GM18519 (cell line): Measurements from ENCODE around the gene SCAF8.
"Not testable (repeated sequence)": the region's sequence is repeated elsewhere in the genome, so short reads cannot be mapped to it uniquely, and the experiment has no call there.

Experiments
- ATAC-seq: cut with Tn5 transposase; IDR thresholded peaks from one replicate; pipeline ENCODE4 v1.9.1; 2021; ENCODE audit warnings: mild to moderate bottlenecking, moderate library complexity; ENCODE audit not compliant: unreplicated experiment, low FRiP score

SCAF8 gene

DNA sequence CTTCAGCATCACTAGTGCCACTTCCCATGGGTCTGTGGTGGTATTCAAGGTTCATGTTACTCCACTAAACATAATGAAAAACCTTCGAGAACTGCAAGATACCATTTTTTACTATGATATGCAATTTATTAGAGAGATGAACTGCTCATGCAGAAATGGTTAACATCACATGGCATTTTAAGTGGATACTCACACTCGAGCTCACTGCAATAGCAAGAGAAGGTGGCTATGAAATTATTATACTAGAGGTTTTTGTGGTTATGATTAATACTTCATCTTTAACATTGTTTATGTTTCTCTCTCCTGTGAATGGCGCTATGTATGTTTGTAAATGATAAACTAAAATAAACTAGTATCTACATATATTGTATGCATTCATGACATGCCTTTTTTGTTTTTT is 35.1 kb downstream of the SCAF8 start:
- ATAC-seq: no peak

DNA sequence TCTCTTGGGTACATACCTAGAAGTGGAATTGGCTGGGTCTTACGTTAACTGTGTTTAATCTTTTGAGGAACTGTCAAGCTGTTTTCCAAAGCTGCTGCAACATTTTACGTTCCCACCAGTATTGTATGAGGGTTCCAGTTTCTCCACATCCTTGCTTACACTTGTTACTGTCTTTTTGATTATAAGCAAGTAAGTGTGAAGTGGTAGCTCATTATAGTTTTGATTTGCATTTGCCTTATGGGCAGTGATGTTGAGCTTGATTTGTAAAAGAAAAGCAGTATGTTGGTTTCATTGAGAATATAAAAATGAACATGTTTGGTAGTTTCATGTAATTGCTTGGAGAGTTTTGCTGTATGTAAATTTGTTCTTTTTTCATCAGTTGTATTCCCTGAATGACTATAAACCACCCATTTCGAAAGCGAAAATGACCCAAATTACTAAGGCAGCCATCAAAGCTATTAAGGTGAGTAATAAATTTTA is 40.4 kb downstream of the SCAF8 start:
- ATAC-seq: peak; percentile 98

DNA sequence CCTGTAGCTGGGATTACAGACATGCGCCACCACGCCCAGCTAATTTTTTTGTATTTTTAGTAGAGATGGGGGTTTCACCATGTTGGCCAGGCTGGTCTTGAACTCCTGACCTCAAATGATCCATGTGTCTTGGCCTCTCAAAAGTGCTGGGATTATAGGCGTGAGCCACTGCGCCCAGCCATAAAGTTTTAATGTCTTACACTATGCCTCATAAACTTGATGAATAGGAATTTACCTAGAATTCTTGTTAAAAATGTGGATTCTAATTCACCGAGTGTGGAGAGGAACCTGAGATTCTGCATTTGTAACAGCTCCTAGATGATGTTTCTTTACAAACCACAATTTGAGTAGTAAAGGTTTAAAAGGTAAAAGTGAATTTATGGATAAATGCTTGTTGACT is 45.9 kb downstream of the SCAF8 start:
- not testable (repeated sequence) for ATAC-seq

DNA sequence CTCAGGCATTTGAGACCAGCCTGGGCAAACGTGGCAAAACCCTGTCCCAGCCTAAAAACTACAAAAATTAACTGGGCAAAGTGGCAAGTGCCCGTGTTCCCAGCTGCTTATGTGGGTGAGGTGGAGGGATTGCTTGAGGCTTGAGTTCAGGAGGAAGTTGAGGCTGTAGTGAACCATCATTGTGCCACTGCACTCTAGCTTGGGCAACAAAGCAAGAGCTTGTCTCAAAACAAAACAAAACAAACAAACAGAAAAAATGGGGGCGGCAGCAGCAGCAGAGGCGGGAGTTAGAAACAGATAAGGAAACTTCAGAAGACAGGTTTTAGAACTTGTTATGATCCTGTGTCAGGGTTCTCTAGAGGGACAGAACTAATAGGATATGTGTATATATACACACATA is 49.0 kb downstream of the SCAF8 start:
- ATAC-seq: no peak

DNA sequence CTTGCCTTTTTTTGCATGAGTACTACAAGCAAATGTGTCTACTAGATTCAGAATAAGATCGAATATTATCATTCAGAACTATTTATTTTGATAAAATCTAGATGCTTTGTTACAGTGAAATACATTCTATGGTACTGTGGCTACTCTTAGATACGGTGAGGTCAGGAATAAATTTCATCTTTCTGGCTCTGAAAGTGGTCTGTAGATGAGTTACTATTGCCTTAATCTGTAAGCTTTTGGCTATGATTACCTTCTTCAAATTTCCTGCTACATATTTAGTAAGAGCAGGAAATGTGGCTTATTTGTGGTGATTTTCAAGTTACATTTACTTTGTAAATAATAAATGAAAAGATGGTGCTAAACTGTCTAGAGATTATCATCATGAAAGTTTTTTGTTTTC is 50.0 kb downstream of the SCAF8 start:
- ATAC-seq: no peak

DNA sequence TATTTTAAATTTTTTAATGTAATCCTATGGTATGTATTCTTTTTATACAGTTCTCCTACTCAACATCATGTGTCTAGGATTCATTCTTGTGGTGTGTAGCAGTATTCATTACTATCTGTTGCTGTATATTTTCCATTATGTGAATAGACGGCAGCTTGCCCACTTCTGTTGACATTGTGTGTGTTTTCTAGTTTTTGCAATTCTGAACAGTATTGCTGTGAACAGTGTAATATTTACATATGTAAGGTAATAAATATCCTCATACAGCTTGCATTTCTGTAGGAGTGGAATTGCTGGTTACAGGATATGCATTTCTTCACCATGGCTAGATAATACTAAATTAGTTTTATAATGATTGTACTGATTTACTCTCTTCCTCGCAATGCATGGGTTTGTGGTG is 51.9 kb downstream of the SCAF8 start:
- no peak for ATAC-seq

DNA sequence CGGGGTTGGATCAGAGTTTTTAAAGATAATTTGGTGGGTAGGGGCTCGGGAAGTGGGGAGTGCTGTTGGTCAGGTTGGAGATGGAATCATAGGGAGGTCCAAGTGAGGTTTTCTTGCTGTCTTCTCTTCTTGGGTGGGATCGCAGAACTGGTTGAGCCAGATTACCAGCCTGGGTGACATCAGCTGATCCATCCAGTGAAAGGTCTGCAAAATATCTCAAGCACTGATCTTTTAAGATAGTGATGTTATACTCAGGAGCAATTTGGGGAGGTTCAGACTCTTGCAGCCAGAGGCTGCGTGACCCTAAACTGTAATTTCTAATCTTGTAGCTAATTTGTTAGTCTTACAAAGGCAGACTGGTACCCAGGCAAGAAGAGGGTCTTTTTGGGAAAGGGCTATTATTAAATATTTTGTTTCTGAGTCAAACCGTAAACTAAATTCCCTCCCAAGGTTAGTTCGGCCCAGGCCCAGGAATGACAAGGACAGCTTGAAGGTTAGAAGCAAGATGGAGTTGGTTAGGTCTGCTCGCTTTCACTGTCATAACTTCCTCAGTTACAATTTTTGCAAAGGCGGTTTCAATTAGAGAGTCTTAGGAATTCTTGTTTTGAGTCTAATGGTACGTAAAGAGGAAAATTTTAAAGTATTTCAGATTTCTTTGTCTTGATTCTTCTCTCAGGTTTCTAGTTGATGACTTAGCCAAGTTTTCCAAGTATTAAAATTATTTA is 53.1 kb downstream of the SCAF8 start:
- no peak for ATAC-seq

DNA sequence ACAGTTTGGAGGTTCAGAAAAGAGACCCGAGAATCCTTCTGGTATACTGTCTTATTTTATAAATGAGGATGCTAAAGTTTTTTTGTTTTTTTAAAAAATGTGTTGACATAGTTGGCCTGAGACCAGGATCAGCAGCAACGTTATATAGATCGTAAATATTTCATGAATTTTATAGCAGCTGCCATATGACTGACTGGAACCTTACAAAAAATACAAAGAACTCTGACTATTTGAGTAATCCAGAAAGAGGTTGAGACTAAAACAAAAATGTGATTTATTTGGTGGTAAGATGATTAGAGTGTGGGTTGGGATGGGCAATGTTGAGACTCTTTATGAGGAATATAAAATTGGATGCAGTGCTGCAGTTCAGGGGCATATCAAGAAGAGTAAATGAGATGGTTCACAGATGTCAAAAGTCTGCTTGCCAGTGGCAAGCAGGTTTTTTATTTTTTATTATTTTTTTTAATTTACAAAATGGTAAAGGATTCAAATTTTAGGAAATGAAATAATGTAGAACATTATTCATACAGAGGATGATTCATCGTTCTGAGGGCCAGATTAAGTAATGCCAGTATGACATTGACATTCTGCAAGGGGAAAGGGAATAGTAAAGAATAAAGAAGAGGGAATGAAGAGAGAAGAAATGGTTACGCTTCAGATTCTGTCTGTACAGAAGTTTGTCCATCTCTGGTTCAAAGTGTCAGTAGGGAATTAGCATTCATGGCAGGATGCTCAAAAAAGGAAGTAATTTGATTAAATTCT is 58.5 kb downstream of the SCAF8 start:
- no peak for ATAC-seq

DNA sequence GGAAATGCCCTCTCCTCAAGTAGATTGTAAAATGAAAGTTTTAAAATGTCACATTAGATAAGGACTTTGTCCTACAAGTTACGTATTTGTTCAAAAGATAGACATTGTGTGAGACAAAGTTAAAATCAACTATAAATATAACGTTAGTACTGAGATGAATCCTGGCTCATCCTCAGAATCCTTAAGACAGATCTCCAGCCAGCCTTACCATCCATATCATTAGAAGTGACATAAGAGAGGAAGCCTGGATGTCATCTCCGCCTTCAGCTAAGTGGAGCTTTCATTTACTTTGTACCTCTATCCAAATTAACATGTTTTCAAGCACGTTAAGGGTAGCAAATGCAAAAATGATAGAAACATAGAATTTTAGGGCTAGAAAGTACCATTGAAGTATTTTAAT is 59.1 kb downstream of the SCAF8 start:
- no peak for ATAC-seq

DNA sequence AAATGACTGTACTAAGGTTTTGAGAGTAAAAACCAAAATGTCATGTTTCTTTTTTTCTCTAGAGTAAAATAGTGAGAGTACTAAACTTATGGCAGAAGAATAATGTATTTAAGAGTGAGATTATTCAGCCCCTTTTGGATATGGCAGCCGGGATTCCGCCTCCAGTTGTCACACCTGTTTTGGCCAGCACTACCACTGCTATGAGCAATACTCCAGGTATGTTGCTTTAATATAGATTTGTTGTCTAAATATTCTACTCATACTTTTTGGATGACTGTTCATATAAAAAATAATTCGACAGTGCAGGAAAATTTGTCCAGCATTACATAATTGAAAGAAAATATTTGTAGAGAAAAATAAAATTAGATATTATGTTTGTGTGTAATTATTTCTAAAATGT is 59.5 kb downstream of the SCAF8 start:
- ATAC-seq: no peak

DNA sequence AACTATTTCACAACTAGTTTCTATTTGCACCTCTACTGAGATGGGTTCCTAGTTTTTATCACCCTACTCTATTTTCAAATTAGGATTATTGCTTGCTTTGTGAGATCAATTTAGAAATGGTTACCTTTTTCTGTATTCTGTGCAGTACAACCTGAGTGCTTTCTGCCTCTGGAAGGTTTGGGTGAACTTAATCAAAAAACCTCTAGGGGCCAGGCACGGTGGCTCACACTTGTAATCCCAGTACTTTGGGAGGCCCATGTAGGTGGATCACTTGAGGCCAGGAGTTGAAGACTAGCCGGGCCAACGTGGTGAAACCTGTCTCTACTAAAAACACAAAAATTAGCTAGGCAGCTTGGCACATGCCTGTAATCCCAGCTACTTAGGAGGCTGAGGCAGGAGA is 63.3 kb downstream of the SCAF8 start:
- no peak for ATAC-seq

DNA sequence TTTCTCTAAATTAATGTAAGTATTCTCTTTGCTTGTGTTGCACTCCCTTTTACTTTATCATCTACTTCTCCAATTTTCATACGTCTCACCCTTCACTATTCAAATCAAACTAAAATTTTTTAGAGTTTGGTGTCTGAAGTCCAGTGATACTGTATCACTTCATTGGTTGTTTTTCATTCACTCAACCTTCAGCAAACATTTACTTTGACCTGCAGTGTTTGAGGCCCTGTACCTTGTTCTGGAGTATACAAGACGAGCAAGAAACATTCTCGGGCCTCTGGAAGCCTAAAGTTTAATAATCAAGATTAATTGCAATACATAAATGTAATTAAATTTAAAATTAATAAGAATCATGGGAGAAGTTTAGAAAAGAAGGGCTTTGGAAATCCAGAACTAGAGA is 64.6 kb downstream of the SCAF8 start:
- ATAC-seq: no peak

DNA sequence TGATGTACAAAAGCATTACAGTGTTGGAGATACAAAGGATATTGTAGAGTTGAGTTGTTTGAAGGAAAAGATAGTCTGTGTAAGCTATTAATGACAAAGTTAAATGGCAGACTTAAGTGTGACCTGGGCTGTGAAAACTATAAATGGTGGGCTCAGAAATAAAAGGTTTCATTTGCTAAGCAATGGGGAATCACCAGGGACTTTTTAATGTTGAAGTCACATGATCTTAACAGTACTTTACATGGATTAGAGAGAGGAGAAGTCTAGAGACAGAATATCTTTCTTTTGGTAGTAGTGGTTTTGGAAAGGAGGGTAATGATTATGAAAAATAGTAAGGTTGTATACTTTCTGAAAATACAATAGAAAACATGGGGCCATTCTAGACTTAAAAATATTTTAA is 67.1 kb downstream of the SCAF8 start:
- ATAC-seq: peak; percentile 46

DNA sequence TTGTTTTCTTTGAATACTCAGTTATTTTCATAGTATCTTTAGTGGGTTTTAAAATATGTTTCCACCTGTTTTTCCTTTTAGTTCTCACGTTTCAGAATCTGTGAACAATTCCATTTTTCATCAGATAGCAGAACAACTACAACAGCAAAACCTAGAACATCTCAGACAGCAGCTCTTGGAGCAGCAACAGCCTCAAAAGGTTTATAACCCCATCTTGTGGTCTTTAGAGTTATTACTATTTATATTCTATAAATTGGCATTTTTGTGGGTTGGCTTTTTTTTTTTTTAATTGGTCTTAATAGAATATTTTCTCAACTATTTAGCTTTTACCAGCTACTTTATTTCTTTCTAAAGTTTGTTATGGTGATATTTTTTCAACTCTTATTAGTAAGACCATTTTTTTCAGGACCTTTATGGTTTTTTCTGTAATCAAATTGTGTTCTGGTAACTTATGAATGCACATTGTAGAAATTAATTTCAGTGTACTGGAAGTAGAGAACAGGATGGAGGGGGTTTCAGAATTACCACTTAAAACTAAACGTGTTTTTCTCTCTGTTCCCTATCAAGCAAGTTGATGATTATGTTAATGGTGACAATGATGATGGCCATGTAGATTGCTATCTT is 72.2 kb downstream of the SCAF8 start:
- peak; percentile 50 for ATAC-seq

DNA sequence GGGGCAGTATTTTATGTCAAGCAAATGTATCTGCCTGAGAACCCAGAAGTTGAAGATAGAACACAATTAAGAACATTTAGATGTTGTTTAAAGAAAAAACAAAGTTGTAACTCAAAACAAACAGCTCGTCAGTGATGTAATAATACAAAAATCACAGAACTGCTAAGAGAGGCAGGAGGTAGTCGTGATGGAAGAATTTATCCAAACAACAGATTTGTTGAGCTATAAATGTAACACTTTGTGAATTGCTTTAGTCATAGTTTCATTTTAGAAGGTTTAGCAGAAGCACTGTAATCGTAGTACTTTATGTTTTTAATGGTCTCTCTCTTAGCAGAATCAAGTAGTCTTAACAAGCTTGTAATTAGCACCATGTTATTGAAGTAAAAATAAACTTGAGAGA is 73.6 kb downstream of the SCAF8 start:
- ATAC-seq: no peak

DNA sequence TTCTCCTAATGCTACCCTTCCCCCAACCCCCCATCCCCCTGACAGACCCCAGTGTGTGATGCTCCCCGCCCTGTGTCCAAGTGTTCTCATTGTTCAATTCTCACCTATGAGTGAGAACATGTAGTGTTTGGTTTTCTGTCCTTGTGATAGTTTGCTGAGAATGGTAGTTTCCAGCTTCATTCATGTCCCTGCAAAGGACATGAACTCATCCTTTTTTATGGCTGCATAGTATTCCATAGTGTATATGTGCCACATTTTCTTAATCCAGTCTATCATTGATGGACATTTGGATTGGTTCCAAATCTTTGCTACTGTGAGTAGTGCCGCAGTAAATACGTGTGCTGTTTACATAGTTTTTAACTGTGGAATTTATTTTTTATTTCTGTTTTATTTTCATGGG is 78.4 kb downstream of the SCAF8 start:
- not testable (repeated sequence) for ATAC-seq

DNA sequence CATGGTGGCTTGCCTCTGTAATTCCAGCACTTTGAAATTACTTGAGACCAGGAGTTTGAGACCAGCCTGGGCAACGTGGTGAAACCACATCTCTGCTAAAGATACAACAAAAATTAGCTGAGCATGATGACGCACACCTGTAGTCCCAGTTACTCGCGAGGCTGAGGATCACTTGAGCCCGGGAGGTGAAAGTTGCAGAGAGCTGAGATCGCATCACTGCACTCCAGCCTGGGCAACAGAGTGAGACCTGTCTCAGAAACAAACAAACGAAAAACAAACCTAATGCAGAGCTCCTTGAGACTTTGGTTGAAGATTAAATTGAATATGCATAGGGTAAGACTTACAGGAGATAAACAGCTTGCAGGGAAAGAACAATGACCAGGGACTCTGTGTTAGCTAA is 80.8 kb downstream of the SCAF8 start:
- peak; percentile 78 for ATAC-seq

DNA sequence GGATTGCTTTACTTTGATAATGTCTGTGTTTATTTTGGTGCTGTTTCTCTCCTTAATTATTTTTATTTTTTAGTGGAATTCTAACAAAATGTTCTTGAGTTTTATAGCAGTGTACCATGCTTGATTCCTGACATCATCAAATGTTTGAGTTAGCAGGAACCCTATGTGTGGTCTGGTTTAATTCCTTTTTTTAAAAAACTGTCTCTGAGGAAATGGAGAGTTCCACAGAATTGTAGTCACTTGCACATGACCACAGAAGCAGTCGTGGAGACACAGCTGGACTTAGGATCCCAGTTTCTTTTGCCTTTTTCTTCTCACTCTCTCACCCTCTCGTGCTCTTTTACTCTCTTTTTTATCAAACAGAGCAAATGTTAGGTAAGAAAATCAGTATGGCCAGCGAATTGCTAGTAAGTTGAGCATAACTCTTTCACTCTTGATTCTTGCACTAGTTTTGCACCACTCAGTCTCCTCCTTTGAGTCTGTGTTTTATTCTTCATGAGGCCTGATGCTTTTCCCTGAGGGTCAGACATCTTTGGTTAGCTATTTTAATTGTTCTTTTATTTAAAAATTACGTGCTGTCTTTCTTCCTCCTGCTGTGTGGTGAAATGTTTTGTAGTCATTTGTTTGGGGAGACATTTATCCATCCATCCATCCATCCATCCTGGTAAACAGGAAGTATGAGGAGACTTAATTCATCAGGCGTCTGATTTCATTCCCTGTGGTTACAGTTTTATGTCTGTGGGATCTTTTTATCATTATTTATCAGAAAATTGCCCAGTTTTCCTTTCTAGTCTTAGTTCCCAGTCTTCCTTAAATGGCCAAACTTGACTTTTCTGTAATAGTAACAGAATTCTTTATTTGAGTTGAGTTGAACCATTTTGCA is 83.0 kb downstream of the SCAF8 start:
- no peak for ATAC-seq

DNA sequence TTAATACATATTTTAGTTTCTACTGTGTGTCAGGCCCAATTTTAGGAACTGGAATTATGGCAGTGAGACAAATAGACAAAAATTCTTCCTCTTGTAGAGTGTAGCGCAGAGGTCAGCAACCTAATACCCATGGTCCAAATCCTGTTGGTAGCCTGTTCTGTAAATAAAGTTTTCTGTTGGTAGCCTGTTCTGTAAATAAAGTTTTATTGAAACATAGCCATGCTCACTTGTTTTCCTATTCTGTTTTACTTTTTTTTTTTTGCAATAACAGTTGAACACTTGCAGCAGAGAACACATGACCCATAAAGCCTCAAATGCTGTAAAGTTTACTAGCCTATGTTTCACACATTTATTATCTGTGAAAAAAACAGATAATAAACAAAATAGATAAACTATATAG is 87.9 kb downstream of the SCAF8 start:
- ATAC-seq: no peak

DNA sequence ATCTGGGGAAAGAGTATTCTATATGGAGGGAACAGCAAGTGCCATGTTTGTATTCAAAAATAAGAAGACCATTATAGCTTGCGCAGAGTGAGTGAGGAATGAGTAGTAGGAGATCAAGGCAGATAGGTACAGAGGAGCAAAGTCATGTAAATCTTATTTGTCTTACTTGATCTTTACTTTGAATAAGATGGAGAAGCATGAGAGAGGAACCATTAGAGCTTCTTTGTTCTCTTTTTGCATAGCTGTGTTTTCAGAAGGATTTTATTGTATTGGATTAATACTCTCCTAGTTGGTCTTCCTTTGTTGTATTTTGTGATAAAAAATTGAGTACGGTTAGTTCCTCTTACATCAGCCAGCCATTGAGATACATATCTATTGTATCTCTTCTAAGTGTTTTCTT is 88.4 kb downstream of the SCAF8 start:
- no peak for ATAC-seq
